HepG2 (cell line): ENCODE results near the gene LIF. TPM values are rescaled to one million over a fixed set of nuclear protein-coding genes. Genes with fewer than 3 reads are reported as not detected.

Experiments
- CCAR2 ChIP-seq: fragments of 200-400 bp; formaldehyde crosslinking; optimal IDR thresholded peaks from 2 replicates; pipeline ENCODE3; 2018; ENCODE audit warnings: low read depth, mild to moderate bottlenecking, low read length, moderate library complexity
- CENPX ChIP-seq: sonication (generic); formaldehyde crosslinking; IDR thresholded peaks from 2 replicates; pipeline ENCODE4 v1.9.0; 2021; ENCODE audit warnings: mild to moderate bottlenecking, missing genetic modification reagents, moderate library complexity
- ETV5 ChIP-seq: IDR thresholded peaks from 2 replicates; pipeline ENCODE4 v1.6.1; 2018; ENCODE audit warnings: missing biosample characterization, missing genetic modification reagents, inconsistent platforms, borderline replicate concordance
- GABPB1 ChIP-seq: IDR thresholded peaks from 2 replicates; pipeline ENCODE4 v1.6.1; 2016; ENCODE audit warnings: mild to moderate bottlenecking, missing genetic modification reagents, moderate library complexity, missing compliant biosample characterization
- KDM2A ChIP-seq: sonication (generic); formaldehyde crosslinking; IDR thresholded peaks from 2 replicates; pipeline ENCODE4 v1.4.0; 2020; ENCODE audit warnings: low read depth, missing genetic modification reagents, borderline replicate concordance
- MBNL3 ChIP-seq: fragments of 250-450 bp; sonication (Bioruptor Pico); conservative IDR thresholded peaks from 2 replicates; pipeline ENCODE4 v1.8.0; 2022; ENCODE audit warnings: mild to moderate bottlenecking, inconsistent platforms
- MIER3 ChIP-seq: IDR thresholded peaks from 2 replicates; pipeline ENCODE4 v1.6.1; 2016; ENCODE audit warnings: missing compliant biosample characterization, borderline replicate concordance
- PITX1 ChIP-seq: sonication (generic); formaldehyde crosslinking; IDR thresholded peaks from 2 replicates; pipeline ENCODE4 v1.5.1; 2020; ENCODE audit warnings: mild to moderate bottlenecking, missing genetic modification reagents
- SAP130 ChIP-seq: IDR thresholded peaks from 2 replicates; pipeline ENCODE4 v1.6.1; 2016; ENCODE audit warnings: low read depth
- SOX5 ChIP-seq: IDR thresholded peaks from 2 replicates; pipeline ENCODE4 v1.6.1; 2016; ENCODE audit warnings: borderline replicate concordance
- TARDBP ChIP-seq: sonication (generic); formaldehyde crosslinking; IDR thresholded peaks from 2 replicates; pipeline ENCODE4 v1.8.0; 2022; ENCODE audit warnings: mild to moderate bottlenecking, missing genetic modification reagents
- TBL1XR1 ChIP-seq: fragments of 150-350 bp; IDR thresholded peaks from 2 replicates; pipeline ENCODE4 v1.6.1; 2014; ENCODE audit warnings: borderline replicate concordance, low read length; ENCODE audit not compliant: partially characterized antibody
- TBX2 ChIP-seq: sonication (generic); formaldehyde crosslinking; IDR thresholded peaks from 2 replicates; pipeline ENCODE4 v1.5.0; 2020; ENCODE audit warnings: missing genetic modification reagents, mild to moderate bottlenecking, borderline replicate concordance
- ZKSCAN1 ChIP-seq: fragments of 150-350 bp; IDR thresholded peaks from 2 replicates; pipeline ENCODE4 v1.6.1; 2014; ENCODE audit warnings: low read length
- ZNF629 ChIP-seq: sonication (generic); formaldehyde crosslinking; conservative IDR thresholded peaks from 2 replicates; pipeline ENCODE4 v1.5.0; 2020; ENCODE audit warnings: missing genetic modification reagents
- polyA plus RNA-seq, 8 experiments: library from polyadenylated mRNA; depleted of rRNA in 3 of 8; stranded (reverse) in 7 of 8; unstranded in 1 of 8; fragments of >200 nt; fragmentation: Illumina TruSeq in 4 of 8; extraction: Trizol in 4 of 8; gene quantifications; 2 replicates each; pipeline versions ENCODE4 v1.2.1 to v1.2.3, GENCODE V29; 2011 to 2016; ENCODE audit warnings: low read depth in 4 of 8, missing spikeins in 1 of 8, mixed read lengths in 1 of 8; ENCODE audit not compliant: insufficient read depth in 1 of 8
- total RNA-seq, 5 experiments: library from RNA; depleted of rRNA; stranded (reverse); fragments of >200 nt; fragmentation: Illumina TruSeq; extraction: Trizol; gene quantifications; 2 replicates each; pipeline ENCODE4 v1.2.3, GENCODE V29; 2016; ENCODE audit warnings: low read depth in 1 of 5
- TF ChIP-seq, protein P1 (sequence below): sonication (generic); formaldehyde crosslinking; IDR thresholded peaks from 2 replicates; pipeline ENCODE4 v1.4.0; 2020; ENCODE audit warnings: low read depth, missing genetic modification reagents
- TF ChIP-seq, protein P2 (sequence below): IDR thresholded peaks from 2 replicates; pipeline ENCODE4 v1.6.1; 2012; ENCODE audit warnings: inconsistent platforms
- TF ChIP-seq, protein P3 (sequence below): sonication (generic); formaldehyde crosslinking; IDR thresholded peaks from 2 replicates; pipeline ENCODE4 v1.8.1; 2023; ENCODE audit warnings: missing genetic modification reagents, mild to moderate bottlenecking, borderline replicate concordance
- TF ChIP-seq, protein P4 (sequence below): IDR thresholded peaks from 2 replicates; pipeline ENCODE4 v1.6.1; 2012; ENCODE audit warnings: low read depth, low read length, improper control_type of control experiment
- TF ChIP-seq, protein P5 (sequence below): sonication (generic); formaldehyde crosslinking; IDR thresholded peaks from 2 replicates; pipeline ENCODE4 v1.5.1; 2020; ENCODE audit warnings: mild to moderate bottlenecking, missing genetic modification reagents, moderate library complexity

Gene LIF
- total and polyA plus RNA-seq, 2 of the 13 experiments (the other 11 are each of a cell fraction or from before 2014, with no cell fraction given) = 3.6 to 8.5 TPM

DNA sequence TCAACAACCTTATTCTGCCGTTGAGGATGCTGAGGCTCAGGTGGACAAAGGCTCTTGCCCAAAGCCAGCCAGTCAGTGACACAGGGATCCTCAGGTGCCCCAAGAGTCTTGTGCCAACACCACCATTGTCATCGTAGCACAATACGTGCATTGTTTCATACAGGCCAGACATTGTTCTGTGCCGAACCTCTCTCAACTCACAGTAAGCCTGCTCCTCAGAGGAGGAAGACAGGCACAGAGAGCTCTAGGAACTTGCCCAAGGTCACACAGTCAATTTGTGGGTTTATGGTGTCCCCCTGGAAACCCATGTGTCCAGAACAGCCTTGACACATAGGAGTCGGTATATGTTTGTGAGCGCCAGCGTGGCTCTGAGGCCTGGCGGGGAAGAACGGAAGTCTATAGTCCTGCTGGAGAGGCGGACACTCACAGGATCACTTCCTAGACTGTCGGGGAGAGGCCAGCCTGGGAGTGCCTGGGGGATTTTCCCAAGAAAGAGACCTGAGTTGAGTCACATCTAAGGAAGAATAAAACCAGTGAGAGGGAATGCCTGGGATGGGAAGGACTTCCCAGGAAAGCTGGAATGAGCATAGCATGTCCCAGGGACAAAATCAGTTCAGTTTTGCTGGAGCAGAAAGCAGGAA is 20.2 kb downstream of the LIF start (continued):
- TF ChIP-seq, protein P1, sequence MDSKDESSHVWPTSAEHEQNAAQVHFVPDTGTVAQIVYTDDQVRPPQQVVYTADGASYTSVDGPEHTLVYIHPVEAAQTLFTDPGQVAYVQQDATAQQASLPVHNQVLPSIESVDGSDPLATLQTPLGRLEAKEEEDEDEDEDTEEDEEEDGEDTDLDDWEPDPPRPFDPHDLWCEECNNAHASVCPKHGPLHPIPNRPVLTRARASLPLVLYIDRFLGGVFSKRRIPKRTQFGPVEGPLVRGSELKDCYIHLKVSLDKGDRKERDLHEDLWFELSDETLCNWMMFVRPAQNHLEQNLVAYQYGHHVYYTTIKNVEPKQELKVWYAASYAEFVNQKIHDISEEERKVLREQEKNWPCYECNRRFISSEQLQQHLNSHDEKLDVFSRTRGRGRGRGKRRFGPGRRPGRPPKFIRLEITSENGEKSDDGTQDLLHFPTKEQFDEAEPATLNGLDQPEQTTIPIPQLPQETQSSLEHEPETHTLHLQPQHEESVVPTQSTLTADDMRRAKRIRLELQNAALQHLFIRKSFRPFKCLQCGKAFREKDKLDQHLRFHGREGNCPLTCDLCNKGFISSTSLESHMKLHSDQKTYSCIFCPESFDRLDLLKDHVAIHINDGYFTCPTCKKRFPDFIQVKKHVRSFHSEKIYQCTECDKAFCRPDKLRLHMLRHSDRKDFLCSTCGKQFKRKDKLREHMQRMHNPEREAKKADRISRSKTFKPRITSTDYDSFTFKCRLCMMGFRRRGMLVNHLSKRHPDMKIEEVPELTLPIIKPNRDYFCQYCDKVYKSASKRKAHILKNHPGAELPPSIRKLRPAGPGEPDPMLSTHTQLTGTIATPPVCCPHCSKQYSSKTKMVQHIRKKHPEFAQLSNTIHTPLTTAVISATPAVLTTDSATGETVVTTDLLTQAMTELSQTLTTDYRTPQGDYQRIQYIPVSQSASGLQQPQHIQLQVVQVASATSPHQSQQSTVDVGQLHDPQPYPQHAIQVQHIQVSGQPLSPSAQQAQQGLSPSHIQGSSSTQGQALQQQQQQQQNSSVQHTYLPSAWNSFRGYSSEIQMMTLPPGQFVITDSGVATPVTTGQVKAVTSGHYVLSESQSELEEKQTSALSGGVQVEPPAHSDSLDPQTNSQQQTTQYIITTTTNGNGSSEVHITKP = no peak
- TF ChIP-seq MIER3 = no peak
- peak; percentile 45 for TF ChIP-seq SAP130 (CRISPR knock-in tag)
- no peak for TF ChIP-seq ZKSCAN1
- no peak for TF ChIP-seq ZNF629 (CRISPR knock-in tag)
- peak; percentile 88 for TF ChIP-seq SOX5 (CRISPR knock-in tag)
- no peak for TF ChIP-seq CENPX (CRISPR knock-in tag)
- no peak for TF ChIP-seq PITX1 (CRISPR knock-in tag)
- TF ChIP-seq, protein P2, sequence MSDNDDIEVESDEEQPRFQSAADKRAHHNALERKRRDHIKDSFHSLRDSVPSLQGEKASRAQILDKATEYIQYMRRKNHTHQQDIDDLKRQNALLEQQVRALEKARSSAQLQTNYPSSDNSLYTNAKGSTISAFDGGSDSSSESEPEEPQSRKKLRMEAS = peak; percentile 26; the same call in 1 of the 2 replicates
- TF ChIP-seq MBNL3 (CRISPR knock-in tag) = no peak
- TF ChIP-seq, protein P3, sequence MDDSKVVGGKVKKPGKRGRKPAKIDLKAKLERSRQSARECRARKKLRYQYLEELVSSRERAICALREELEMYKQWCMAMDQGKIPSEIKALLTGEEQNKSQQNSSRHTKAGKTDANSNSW (CRISPR knock-in tag) = no peak
- no peak for TF ChIP-seq TBL1XR1
- 0 out of 2 replicates have a peak, but pooled peaks have one; percentile 24 for TF ChIP-seq KDM2A (CRISPR knock-in tag)
- TF ChIP-seq, protein P4, sequence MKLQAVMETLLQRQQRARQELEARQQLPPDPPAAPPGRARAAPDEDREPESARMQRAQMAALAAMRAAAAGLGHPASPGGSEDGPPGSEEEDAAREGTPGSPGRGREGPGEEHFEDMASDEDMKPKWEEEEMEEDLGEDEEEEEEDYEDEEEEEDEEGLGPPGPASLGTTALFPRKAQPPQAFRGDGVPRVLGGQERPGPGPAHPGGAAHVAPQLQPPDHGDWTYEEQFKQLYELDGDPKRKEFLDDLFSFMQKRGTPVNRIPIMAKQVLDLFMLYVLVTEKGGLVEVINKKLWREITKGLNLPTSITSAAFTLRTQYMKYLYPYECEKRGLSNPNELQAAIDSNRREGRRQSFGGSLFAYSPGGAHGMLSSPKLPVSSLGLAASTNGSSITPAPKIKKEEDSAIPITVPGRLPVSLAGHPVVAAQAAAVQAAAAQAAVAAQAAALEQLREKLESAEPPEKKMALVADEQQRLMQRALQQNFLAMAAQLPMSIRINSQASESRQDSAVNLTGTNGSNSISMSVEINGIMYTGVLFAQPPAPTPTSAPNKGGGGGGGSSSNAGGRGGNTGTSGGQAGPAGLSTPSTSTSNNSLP = no peak
- TF ChIP-seq TBX2 (CRISPR knock-in tag) = no peak
- TF ChIP-seq, protein P5, sequence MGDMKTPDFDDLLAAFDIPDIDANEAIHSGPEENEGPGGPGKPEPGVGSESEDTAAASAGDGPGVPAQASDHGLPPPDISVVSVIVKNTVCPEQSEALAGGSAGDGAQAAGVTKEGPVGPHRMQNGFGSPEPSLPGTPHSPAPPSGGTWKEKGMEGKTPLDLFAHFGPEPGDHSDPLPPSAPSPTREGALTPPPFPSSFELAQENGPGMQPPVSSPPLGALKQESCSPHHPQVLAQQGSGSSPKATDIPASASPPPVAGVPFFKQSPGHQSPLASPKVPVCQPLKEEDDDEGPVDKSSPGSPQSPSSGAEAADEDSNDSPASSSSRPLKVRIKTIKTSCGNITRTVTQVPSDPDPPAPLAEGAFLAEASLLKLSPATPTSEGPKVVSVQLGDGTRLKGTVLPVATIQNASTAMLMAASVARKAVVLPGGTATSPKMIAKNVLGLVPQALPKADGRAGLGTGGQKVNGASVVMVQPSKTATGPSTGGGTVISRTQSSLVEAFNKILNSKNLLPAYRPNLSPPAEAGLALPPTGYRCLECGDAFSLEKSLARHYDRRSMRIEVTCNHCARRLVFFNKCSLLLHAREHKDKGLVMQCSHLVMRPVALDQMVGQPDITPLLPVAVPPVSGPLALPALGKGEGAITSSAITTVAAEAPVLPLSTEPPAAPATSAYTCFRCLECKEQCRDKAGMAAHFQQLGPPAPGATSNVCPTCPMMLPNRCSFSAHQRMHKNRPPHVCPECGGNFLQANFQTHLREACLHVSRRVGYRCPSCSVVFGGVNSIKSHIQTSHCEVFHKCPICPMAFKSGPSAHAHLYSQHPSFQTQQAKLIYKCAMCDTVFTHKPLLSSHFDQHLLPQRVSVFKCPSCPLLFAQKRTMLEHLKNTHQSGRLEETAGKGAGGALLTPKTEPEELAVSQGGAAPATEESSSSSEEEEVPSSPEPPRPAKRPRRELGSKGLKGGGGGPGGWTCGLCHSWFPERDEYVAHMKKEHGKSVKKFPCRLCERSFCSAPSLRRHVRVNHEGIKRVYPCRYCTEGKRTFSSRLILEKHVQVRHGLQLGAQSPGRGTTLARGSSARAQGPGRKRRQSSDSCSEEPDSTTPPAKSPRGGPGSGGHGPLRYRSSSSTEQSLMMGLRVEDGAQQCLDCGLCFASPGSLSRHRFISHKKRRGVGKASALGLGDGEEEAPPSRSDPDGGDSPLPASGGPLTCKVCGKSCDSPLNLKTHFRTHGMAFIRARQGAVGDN (CRISPR knock-in tag) = peak; percentile 35
- TF ChIP-seq TARDBP = no peak
- no peak for TF ChIP-seq CCAR2
- TF ChIP-seq ETV5 = peak; percentile 65; the same call in 1 of the 2 replicates
- peak; percentile 28; the same call in 1 of the 2 replicates for TF ChIP-seq GABPB1
